Aorta (tissue), 5 donors: ENCODE measurements around the gene HECTD4. TPM values are rescaled to one million over a fixed set of nuclear protein-coding genes. Genes with fewer than 3 reads are reported as not detected.

Source experiments
- ATAC-seq: fragments of 200-7000 bp; cut with Tn5 transposase; one replicate; pipeline ENCODE4 v1.9.1; 2022; ENCODE audit warnings: moderate library complexity; ENCODE audit not compliant: low FRiP score
- DNase-seq, 2 donors: peaks; one replicate each; pipeline ENCODE4 v3.0.0-alpha.2; 2020
- H3K27ac ChIP-seq, 2 donors: one replicate each; pipeline ENCODE4 v1.5.1; 2013; ENCODE audit warnings: low read length in 2 of 2, mild to moderate bottlenecking in 2 of 2, moderate library complexity in 2 of 2, control low read depth in 1 of 2, inconsistent platforms in 1 of 2, low read depth in 1 of 2
- H3K27me3 ChIP-seq, 2 donors: one replicate each; pipeline ENCODE4 v1.6.1; 2013; ENCODE audit warnings: control low read depth in 1 of 2, low read length in 1 of 2, mild to moderate bottlenecking in 1 of 2, moderate library complexity in 1 of 2; ENCODE audit not compliant: insufficient read depth in 2 of 2, control insufficient read depth in 1 of 2
- H3K36me3 ChIP-seq, 2 donors: one replicate each; pipeline ENCODE4 v1.6.1; 2013; ENCODE audit warnings: control low read depth in 1 of 2, low read length in 1 of 2, mild to moderate bottlenecking in 1 of 2; ENCODE audit not compliant: insufficient read depth in 2 of 2, control insufficient read depth in 1 of 2
- H3K4me1 ChIP-seq, 2 donors: one replicate each; pipeline ENCODE4 v1.6.1; 2013; ENCODE audit warnings: low read length in 2 of 2, control low read depth in 1 of 2, mild to moderate bottlenecking in 1 of 2, moderate library complexity in 1 of 2; ENCODE audit not compliant: insufficient read depth in 2 of 2, control insufficient read depth in 1 of 2
- H3K4me3 ChIP-seq, 2 donors: one replicate each; pipeline ENCODE4 v1.5.1; 2013; ENCODE audit warnings: low read length in 2 of 2, control low read depth in 1 of 2, mild to moderate bottlenecking in 1 of 2
- H3K9me3 ChIP-seq: one replicate; pipeline ENCODE4 v1.6.1; 2013; ENCODE audit warnings: mild to moderate bottlenecking, low read length; ENCODE audit not compliant: control insufficient read depth
- WGBS, 2 donors: extraction: QIAGEN DNeasy Blood & Tissue Kit; methylation state at CpG; one replicate each; pipeline ENCODE4 v1.1.7; 2013; 5-methylcytosine and 5-hydroxymethylcytosine counted together
- intact Hi-C, 2 donors: fragments of 100-400 bp; cut with DNase I; formaldehyde crosslinking; loops; one replicate each; pipeline versions ENCODE4 v1.14.2 to v1.15.0; 2022
- polyA plus RNA-seq, 2 donors: library from polyadenylated mRNA; stranded (reverse); fragments of 200-250 nt; gene quantifications; one replicate each; pipeline ENCODE4 v1.2.3, GENCODE V29; 2013
- total RNA-seq, 2 donors: library from RNA; stranded (reverse); fragmentation: NEBNext Ultra II Directional; extraction: Animal tissue kit (Norgen Biotek cat#: 25700); gene quantifications; one replicate each; pipeline ENCODE4 v1.2.1, GENCODE V29; 2021
- donor health status: healthy with polysubstance abuse.
- donor health status: Bipolar disorder and iron deficiency.
- donor health status: DM: no; HTN: no; CAD: no.
- donor health status: DM: no; HTN: no; CAD: no.
- donor health status: DM: yes; HTN: yes; CAD: no.

The HECTD4 gene
- total and polyA plus RNA-seq, 4 donors, result 16.0 to 78.5 (median 44.5) TPM

DNA sequence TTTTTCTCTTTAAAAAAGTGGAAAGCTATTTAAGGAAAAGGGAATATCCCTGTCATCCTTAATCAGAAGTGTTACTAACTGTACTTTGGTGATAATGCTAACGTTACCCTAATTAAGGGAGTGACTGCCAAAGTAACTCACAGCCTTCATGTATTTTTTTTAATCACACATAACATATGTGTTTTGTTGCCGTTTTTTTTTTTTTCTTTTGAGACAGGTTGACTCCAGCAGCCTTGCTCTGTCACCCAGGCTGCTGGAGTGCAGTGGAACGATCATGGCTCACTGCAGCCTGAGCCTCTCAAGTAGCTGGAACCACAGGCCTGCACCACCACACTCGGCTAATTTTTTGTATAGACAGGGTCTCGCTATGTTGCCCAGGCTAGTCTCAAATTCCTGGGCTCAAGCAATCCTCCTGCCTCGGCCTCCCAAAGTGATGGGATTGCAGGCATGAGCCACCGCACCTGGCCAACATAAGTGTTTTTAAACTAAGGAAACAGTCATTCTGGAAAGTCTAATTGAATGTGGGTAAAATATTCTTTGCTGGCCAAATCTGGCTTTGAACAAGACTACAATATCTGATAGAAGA, 56.5 kb downstream of the HECTD4 start:
- DNase-seq (no peak), ATAC-seq (no peak)
- Histone ChIP-seq H3K36me3 (no peaks in the 10 kb centered on the region), H3K27ac (no peak overlapping the region), H3K4me3 (no peak overlapping the region), H3K27me3 (no peaks in the 10 kb centered on the region), H3K4me1 (no peaks in the 10 kb centered on the region), H3K9me3 (no peaks in the 10 kb centered on the region)
- intact Hi-C loops, result no loop called here
- WGBS, 2 donors, result 79 to 80% methylated on average over 7 of the region's 7 CpGs

DNA sequence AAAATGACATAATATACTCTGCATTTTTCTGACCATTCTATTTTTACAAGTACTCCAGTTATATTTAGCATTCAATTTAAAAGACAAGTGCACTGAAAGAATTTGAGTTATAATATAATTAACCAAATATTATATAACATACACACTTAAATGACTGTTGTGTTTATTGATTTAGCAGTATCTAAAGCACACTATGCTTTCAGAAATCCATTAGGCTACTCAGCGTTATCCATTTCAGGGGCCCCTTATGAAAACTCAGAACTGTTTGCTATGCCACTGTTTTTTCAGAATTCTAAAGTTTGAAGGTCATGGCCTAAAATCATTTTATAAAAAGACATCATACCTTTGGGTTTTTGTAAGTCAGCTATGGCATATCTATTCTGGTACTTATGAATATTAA, 57.1 kb downstream of the HECTD4 start:
- intact Hi-C loops, result no loop called here
- Histone ChIP-seq H3K27me3 (no peaks in the 10 kb centered on the region), H3K4me1 (no peaks in the 10 kb centered on the region), H3K36me3 (no peaks in the 10 kb centered on the region), H3K9me3 (no peaks in the 10 kb centered on the region), H3K27ac (no peak overlapping the region), H3K4me3 (no peak overlapping the region)
- WGBS, 2 donors, result 70 to 75% methylated on average over 1 of the region's 1 CpG
- ATAC-seq (no peak), DNase-seq (no peak)

DNA sequence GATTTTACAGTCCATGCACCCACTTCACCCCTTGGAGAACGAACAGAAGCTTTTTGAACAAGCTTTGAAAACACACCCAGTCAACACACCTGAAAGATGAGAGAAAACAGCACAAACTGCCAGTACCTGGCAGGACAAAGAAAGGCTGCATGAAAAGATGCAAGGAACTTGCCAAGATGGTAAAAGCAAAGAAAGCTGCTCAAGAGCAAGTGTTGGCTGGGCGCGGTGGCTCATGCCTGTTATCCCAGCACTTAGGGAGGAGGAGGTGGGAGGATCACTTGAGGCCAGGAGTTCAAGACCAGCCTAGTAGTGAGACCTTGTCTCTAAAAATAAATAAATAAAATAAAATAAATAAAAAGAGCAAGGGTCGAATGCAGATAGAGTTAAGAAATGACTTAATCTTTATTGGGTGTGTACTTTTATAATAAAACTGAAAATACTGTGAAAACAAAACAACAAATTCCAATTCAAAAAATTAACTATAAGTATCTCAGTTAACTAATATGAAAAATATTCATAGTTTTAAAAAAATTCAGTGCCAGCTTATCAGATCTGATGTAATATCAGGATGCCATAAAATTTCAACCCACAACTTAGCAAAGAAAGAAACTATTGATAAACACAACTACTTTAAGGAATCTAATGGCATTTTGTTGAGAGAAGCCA, 59.2 kb downstream of the HECTD4 start:
- ATAC-seq, result no peak
- Histone ChIP-seq H3K36me3 (no peaks in the 10 kb centered on the region), H3K27me3 (no peaks in the 10 kb centered on the region), H3K4me1 (no peaks in the 10 kb centered on the region), H3K4me3 (no peak overlapping the region), H3K9me3 (no peaks in the 10 kb centered on the region), H3K27ac (no peak overlapping the region)
- WGBS, 2 donors, result 77 to 87% methylated on average over 4 of the region's 4 CpGs
- intact Hi-C loops, result no loop called here
- no peak for DNase-seq

DNA sequence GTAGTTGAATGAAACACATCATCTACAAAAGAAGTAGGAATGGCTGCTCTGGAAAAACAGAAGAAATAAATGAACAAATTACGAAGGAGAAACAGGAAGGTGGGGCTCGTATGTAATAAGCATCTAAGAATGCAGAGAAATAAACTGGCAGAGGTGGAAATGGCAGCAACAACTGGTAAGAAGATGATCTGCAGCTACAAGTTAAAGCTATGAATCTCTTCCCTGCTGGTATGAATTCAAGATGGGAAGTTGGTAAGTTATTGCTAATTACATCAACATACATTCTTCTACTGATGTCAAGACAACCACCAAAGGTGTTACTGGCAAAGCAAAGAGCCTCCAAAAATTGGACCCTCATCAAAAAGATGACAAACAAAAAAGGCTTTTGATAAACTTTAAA, 59.8 kb downstream of the HECTD4 start:
- DNase-seq (no peak), ATAC-seq (no peak)
- H3K27ac ChIP-seq, result no peak overlapping the region
- H3K4me3 ChIP-seq, result no peak overlapping the region
- intact Hi-C loops, result no loop called here
- H3K36me3 ChIP-seq, result no peaks in the 10 kb centered on the region
- H3K9me3 ChIP-seq, result no peaks in the 10 kb centered on the region
- H3K4me1 ChIP-seq, result no peaks in the 10 kb centered on the region
- 67 to 71% methylated on average over 2 of the region's 2 CpGs for WGBS, 2 donors
- H3K27me3 ChIP-seq, result no peaks in the 10 kb centered on the region

DNA sequence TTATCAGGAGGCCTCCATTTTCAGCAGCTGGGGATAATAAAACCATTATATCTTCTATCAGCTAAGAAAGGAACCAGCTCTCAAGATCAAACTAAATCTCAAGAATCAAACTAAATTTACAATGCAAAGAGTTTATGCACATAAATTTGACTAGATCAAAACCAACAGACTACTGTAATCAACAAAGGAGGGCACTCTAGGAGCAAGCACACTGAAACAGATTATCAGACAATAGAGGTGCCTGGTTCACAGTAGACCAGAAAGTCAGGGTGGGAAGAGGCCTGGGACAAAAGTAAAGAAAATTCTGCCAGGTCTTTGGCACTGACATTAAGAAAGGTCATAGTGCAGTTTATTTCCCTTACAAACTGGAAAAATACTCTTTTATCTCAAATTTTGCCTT, 61.0 kb downstream of the HECTD4 start:
- ATAC-seq, result no peak
- DNase-seq, result no peak
- Histone ChIP-seq H3K27ac (no peak overlapping the region), H3K4me3 (no peak overlapping the region), H3K4me1 (no peaks in the 10 kb centered on the region), H3K9me3 (no peaks in the 10 kb centered on the region), H3K27me3 (no peaks in the 10 kb centered on the region), H3K36me3 (no peaks in the 10 kb centered on the region)
- intact Hi-C loops, result no loop called here

DNA sequence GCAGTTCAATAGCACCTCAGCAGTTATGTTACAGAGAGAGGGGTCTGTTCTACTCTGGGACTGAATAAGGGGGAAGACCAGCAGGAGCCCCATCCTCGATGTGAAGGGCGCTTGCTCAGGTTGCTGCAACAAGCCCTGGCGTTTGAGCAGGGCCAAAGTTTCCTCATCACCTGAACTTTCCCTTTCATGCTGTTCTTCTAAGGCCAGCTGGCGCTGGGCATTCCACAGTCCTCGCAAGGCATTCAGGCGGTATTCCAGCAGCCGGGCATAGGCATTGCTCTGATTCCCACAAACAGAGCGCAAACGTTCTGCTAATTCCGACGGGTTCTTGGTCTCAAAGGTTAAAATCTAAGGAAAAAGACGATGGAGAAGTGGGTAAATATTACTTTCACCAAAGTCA, 62.8 kb downstream of the HECTD4 start:
- DNase-seq (no peak), ATAC-seq (no peak)
- Histone ChIP-seq H3K4me1 (no peaks in the 10 kb centered on the region), H3K27me3 (no peaks in the 10 kb centered on the region), H3K9me3 (no peaks in the 10 kb centered on the region), H3K27ac (no peak overlapping the region), H3K4me3 (no peak overlapping the region), H3K36me3 (no peaks in the 10 kb centered on the region)
- WGBS, 2 donors, result 93 to 95% methylated on average over 12 of the region's 12 CpGs
- intact Hi-C loops, result no loop called here

DNA sequence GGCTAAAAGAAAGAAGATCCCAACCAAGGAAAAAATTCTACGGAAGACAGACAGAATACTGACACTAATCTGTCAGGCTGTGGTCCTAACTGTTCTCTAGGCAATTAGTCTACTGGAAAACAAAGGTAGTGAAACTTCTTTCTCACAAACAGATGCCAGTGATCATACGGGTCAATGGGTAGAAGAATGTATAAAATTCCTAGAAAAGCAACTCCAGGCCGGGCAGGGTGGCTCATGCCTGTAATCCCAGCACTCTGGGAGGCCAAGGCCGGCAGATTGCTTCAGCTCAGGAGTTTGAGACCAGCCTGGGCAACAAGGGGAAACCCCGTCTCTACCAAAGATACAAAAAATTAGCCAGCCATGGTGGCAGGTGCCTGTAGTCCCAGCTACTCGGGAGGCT, 64.8 kb downstream of the HECTD4 start:
- no peaks in the 10 kb centered on the region for H3K4me1 ChIP-seq
- DNase-seq (no peak), ATAC-seq (no peak)
- no peaks in the 10 kb centered on the region for H3K36me3 ChIP-seq
- H3K27me3 ChIP-seq, result no peaks in the 10 kb centered on the region
- H3K27ac ChIP-seq, result no peak overlapping the region
- no peaks in the 10 kb centered on the region for H3K9me3 ChIP-seq
- no peak overlapping the region for H3K4me3 ChIP-seq
- intact Hi-C loops, result no loop called here
- 96% methylated on average over 6 of the region's 6 CpGs for WGBS, 2 donors

DNA sequence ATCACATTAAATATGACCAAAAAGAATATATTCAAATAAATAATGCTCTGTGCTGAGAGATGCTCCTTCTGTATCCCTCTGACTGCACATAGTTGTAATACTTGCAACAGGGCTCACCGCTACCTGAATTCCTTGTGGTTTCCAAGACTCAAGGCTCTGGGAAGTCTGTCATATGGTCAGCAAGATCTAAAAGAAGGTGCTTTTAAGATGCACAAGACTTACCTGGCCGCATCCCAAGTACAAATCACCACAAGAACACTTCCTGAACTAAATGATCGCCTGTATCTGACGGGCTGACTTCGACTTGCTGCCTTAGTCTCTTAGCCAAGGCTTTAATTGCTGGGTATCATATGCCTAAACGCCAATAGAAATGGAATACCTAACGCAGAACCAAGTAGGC, 67.2 kb downstream of the HECTD4 start:
- Histone ChIP-seq H3K4me1 (no peaks in the 10 kb centered on the region), H3K9me3 (no peaks in the 10 kb centered on the region), H3K27me3 (no peaks in the 10 kb centered on the region), H3K36me3 (peaks cover 0 to 2% of the 10 kb centered on the region in 2 donors), H3K27ac (no peak overlapping the region), H3K4me3 (no peak overlapping the region)
- intact Hi-C loops, result no loop called here
- WGBS, 2 donors, result 94 to 95% methylated on average over 7 of the region's 7 CpGs
- DNase-seq, result no peak
- ATAC-seq, result no peak

DNA sequence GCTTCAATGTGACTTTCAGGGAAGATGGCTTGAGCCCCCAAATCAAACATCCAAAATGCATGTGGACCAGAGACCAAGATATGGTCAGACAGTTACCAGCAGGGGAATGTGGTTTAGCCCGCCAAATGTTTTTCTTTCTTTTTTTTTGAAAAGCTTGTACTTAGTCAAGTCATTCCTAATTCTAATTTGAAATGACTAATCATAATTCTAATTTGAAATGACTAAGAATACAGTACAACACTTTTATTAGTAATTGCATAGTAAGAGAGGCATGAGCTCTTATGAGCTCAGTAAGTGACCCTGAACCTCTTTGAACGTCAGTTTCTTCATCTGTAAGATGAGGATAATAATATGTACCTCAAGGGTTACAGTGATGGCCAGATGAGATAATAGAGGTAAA, 72.4 kb downstream of the HECTD4 start:
- Histone ChIP-seq H3K4me3 (no peak overlapping the region), H3K4me1 (no peaks in the 10 kb centered on the region), H3K9me3 (no peaks in the 10 kb centered on the region), H3K27ac (no peak overlapping the region), H3K36me3 (peaks cover 2 to 3% of the 10 kb centered on the region in 2 donors), H3K27me3 (no peaks in the 10 kb centered on the region)
- 46 to 49% methylated on average over 2 of the region's 2 CpGs for WGBS, 2 donors
- DNase-seq (no peak), ATAC-seq (no peak)
- intact Hi-C loops, result no loop called here
